ENCODE measurements around the gene TBC1D2B.

The TBC1D2B gene

DNA sequence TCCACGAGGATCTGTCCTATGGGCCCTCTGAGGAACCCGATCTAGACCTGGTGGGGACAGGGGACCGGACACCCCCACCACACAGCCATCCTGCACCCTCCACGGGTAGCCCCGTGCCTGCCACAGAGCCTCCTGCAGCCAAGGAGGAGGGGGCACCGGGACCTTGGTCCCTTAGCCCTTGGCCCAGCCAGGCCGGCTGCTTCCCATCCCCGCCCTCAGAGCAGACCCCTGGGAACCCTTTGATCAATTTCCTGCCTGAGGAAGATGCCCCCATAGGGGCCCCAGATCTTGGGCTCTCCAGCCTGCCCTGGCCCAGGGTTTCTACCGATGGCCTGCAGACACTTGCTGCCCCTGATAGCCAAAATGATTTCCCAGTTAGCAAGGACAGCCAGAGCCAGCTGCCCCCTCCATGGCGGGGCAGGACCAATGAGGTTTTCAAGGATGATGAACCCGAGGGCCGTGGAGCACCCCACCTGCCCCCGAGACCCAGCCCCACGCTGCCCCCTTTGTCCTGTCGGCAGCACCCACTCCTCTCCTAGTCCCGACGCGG, 91.5 kb downstream of the TBC1D2B start:
- Histone ChIP-seq H4K8ac (ENCODE audit: low read depth, low read length) (no peak overlapping the region), H3K23ac (ENCODE audit: low read length) (no peak overlapping the region), H2BK5ac (ENCODE audit: low read length) (no peak overlapping the region), H3K27ac (ENCODE audit: low read depth, low read length) (no peak overlapping the region), H3K4me2 (ENCODE audit: low read length) (no peak overlapping the region), H3K56ac (ENCODE audit: low read length) (no peak overlapping the region), H3K4me1 (ENCODE audit: control insufficient read depth, low read depth, low read length) (no peaks in the 10 kb centered on the region), H2BK15ac (replicated peaks; ENCODE audit: low read depth) (no peak overlapping the region), H3K27me3 (ENCODE audit: insufficient read depth, low read length, poor library complexity) (no peaks in the 10 kb centered on the region), H3K4me3 (ENCODE audit: low read length) (no peak overlapping the region), H2BK120ac (ENCODE audit: low read depth, low read length) (no peak overlapping the region), H4K5ac (ENCODE audit: low read length) (no peak overlapping the region), H3K4ac (ENCODE audit: low read depth, low read length) (no peak overlapping the region), H3K36me3 (ENCODE audit: control insufficient read depth, insufficient read depth, low read length) (no peaks in the 10 kb centered on the region), H3K79me1 (ENCODE audit: low read length) (no peaks in the 10 kb centered on the region), H2AK5ac (ENCODE audit: low read length) (no peak overlapping the region), H3K79me2 (ENCODE audit: control insufficient read depth, insufficient read depth, low read length) (no peaks in the 10 kb centered on the region), H3K18ac (ENCODE audit: low read length) (no peak overlapping the region), H3K9ac (ENCODE audit: low read length) (no peak overlapping the region)
- no peak for DNase-seq
- WGBS (ENCODE audit: extremely low coverage, insufficient coverage, low lambda C conversion rate), result no CpG with 5 or more reads among the region's 18 CpGs

DNA sequence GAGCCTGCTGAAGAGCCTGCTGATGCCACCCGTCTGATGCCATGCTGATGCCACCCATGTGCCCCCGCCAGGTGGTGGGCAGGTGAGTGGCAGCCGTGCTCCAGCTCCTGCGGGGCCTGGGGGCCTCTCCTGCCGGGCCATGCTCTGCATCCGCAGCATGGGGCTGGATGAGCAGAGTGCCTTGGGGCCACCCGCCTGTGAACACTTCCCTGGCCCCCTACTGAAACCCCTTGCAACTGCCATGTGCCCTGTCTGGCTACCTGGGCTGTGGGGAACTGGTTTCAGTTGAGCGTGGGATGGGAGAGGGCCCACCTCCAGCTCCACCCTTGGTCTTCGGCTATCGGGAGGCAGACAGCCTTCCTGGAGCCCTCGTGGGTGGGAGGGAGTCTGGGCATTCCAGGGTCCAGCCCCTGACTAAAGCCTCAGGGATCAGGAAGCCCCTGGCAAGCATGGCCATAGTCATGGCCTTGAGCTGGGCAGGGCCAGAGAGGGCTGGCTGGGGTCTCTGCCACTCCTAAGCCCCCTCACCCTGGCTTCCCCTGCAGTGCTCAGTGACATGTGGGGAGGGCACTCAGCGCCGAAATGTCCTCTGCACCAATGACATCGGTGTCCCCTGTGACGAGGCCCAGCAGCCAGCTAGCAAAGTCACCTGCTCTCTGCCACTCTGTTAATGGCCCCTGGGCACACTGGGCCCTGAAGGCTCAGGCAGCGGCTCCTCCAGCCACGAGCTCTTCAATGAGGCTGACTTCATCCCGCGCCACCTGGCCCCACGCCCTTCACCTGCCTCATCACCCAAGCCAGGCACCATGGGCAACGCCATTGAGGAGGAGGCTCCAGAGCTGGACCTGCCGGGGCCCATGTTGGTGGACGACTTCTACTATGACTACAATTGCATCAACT, 92.2 kb downstream of the TBC1D2B start:
- no peak for DNase-seq
- Histone ChIP-seq H3K79me2 (ENCODE audit: control insufficient read depth, insufficient read depth, low read length) (no peaks in the 10 kb centered on the region), H2BK120ac (ENCODE audit: low read depth, low read length) (no peak overlapping the region), H3K4me1 (ENCODE audit: control insufficient read depth, low read depth, low read length) (no peaks in the 10 kb centered on the region), H3K23ac (ENCODE audit: low read length) (no peak overlapping the region), H2AK5ac (ENCODE audit: low read length) (no peak overlapping the region), H3K56ac (ENCODE audit: low read length) (no peak overlapping the region), H4K5ac (ENCODE audit: low read length) (no peak overlapping the region), H3K79me1 (ENCODE audit: low read length) (no peaks in the 10 kb centered on the region), H3K36me3 (ENCODE audit: control insufficient read depth, insufficient read depth, low read length) (no peaks in the 10 kb centered on the region), H2BK15ac (replicated peaks; ENCODE audit: low read depth) (no peak overlapping the region), H3K18ac (ENCODE audit: low read length) (no peak overlapping the region), H2BK5ac (ENCODE audit: low read length) (no peak overlapping the region), H3K4ac (ENCODE audit: low read depth, low read length) (no peak overlapping the region), H3K27ac (ENCODE audit: low read depth, low read length) (no peak overlapping the region), H3K4me3 (ENCODE audit: low read length) (no peak overlapping the region), H3K27me3 (ENCODE audit: insufficient read depth, low read length, poor library complexity) (no peaks in the 10 kb centered on the region), H3K9ac (ENCODE audit: low read length) (no peak overlapping the region), H3K4me2 (ENCODE audit: low read length) (no peak overlapping the region), H4K8ac (ENCODE audit: low read depth, low read length) (no peak overlapping the region)
- WGBS (ENCODE audit: extremely low coverage, insufficient coverage, low lambda C conversion rate), result no CpG with 5 or more reads among the region's 23 CpGs

DNA sequence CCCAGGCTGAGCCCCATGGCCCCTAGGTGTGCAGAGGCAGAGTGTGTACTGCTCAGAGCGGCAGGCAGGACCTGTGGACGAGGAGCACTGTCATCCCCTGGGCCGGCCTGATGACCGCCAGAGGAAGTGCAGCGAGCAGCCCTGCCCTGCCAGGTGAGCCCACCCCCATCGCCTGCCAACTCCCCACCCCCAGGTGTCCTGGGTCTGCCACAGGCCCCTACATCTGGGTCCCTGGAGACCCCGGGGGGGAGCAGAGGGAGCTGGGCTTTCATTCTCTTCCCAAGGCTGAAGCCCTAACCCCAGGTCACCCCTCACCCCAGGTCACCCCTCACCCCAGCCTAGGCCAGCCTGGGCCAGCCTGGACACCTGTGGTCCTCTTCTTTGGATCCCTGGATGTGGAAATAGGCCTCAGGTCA, 93.1 kb downstream of the TBC1D2B start:
- Histone ChIP-seq H3K27ac (ENCODE audit: low read depth, low read length) (no peak overlapping the region), H3K79me2 (ENCODE audit: control insufficient read depth, insufficient read depth, low read length) (no peaks in the 10 kb centered on the region), H3K4me1 (ENCODE audit: control insufficient read depth, low read depth, low read length) (no peaks in the 10 kb centered on the region), H4K8ac (ENCODE audit: low read depth, low read length) (no peak overlapping the region), H3K4me3 (ENCODE audit: low read length) (no peak overlapping the region), H3K56ac (ENCODE audit: low read length) (no peak overlapping the region), H3K18ac (ENCODE audit: low read length) (no peak overlapping the region), H2AK5ac (ENCODE audit: low read length) (no peak overlapping the region), H2BK15ac (replicated peaks; ENCODE audit: low read depth) (no peak overlapping the region), H3K4ac (ENCODE audit: low read depth, low read length) (no peak overlapping the region), H2BK120ac (ENCODE audit: low read depth, low read length) (no peak overlapping the region), H4K5ac (ENCODE audit: low read length) (no peak overlapping the region), H3K36me3 (ENCODE audit: control insufficient read depth, insufficient read depth, low read length) (no peaks in the 10 kb centered on the region), H2BK5ac (ENCODE audit: low read length) (no peak overlapping the region), H3K9ac (ENCODE audit: low read length) (no peak overlapping the region), H3K79me1 (ENCODE audit: low read length) (no peaks in the 10 kb centered on the region), H3K27me3 (ENCODE audit: insufficient read depth, low read length, poor library complexity) (no peaks in the 10 kb centered on the region), H3K4me2 (ENCODE audit: low read length) (no peak overlapping the region), H3K23ac (ENCODE audit: low read length) (no peak overlapping the region)
- DNase-seq, result no peak
- no CpG with 5 or more reads among the region's 7 CpGs for WGBS (ENCODE audit: extremely low coverage, insufficient coverage, low lambda C conversion rate)

DNA sequence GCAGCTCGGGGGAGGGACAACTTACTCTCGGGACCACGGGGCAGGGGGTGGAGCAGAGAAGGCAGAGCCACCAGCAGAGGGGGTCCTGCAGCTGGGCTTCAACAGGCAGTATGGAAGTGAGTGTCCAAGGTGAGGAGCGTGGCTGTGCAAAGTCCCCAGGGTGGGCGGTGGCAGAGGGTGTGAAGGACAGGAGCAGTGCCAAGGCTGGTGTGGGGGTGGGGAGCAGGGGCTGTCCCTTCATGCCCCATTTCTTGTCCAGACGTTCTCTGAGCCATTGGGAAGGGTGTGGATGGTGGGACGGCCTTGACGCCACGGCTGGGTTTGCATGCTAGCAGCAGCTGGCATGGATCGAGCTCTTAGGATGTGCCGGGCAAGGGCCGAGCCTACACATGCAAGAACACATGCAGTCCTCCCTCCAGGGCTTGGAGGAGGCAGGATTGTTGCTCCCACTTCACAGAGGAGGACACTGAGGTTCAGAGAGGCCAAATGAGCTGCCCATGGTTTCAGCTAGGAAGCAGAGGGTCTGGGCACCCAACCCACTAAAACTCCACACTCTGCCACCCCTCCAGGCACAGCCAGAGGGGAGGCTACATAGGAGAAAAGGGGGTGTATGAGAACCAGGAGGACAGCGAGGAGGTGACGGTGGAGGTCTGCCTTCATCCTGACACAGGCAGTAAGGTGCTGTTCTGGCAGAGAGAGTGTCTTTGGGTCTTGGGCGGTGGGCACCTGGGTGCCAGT, 93.6 kb downstream of the TBC1D2B start:
- H2BK120ac ChIP-seq (ENCODE audit: low read depth, low read length), result no peak overlapping the region
- H4K8ac ChIP-seq (ENCODE audit: low read depth, low read length), result no peak overlapping the region
- WGBS (ENCODE audit: extremely low coverage, insufficient coverage, low lambda C conversion rate), result no CpG with 5 or more reads among the region's 15 CpGs
- no peak overlapping the region for H2AK5ac ChIP-seq (ENCODE audit: low read length)
- no peak overlapping the region for H3K4ac ChIP-seq (ENCODE audit: low read depth, low read length)
- no peak overlapping the region for H4K5ac ChIP-seq (ENCODE audit: low read length)
- no peaks in the 10 kb centered on the region for H3K79me1 ChIP-seq (ENCODE audit: low read length)
- H2BK5ac ChIP-seq (ENCODE audit: low read length), result no peak overlapping the region
- no peaks in the 10 kb centered on the region for H3K36me3 ChIP-seq (ENCODE audit: control insufficient read depth, insufficient read depth, low read length)
- H3K27ac ChIP-seq (ENCODE audit: low read depth, low read length), result no peak overlapping the region
- no peaks in the 10 kb centered on the region for H3K27me3 ChIP-seq (ENCODE audit: insufficient read depth, low read length, poor library complexity)
- H3K23ac ChIP-seq (ENCODE audit: low read length), result no peak overlapping the region
- H3K18ac ChIP-seq (ENCODE audit: low read length), result no peak overlapping the region
- no peaks in the 10 kb centered on the region for H3K79me2 ChIP-seq (ENCODE audit: control insufficient read depth, insufficient read depth, low read length)
- no peaks in the 10 kb centered on the region for H3K4me1 ChIP-seq (ENCODE audit: control insufficient read depth, low read depth, low read length)
- no peak overlapping the region for H3K4me3 ChIP-seq (ENCODE audit: low read length)
- no peak for DNase-seq
- H2BK15ac ChIP-seq (replicated peaks; ENCODE audit: low read depth), result no peak overlapping the region
- H3K9ac ChIP-seq (ENCODE audit: low read length), result no peak overlapping the region
- no peak overlapping the region for H3K56ac ChIP-seq (ENCODE audit: low read length)
- no peak overlapping the region for H3K4me2 ChIP-seq (ENCODE audit: low read length)

DNA sequence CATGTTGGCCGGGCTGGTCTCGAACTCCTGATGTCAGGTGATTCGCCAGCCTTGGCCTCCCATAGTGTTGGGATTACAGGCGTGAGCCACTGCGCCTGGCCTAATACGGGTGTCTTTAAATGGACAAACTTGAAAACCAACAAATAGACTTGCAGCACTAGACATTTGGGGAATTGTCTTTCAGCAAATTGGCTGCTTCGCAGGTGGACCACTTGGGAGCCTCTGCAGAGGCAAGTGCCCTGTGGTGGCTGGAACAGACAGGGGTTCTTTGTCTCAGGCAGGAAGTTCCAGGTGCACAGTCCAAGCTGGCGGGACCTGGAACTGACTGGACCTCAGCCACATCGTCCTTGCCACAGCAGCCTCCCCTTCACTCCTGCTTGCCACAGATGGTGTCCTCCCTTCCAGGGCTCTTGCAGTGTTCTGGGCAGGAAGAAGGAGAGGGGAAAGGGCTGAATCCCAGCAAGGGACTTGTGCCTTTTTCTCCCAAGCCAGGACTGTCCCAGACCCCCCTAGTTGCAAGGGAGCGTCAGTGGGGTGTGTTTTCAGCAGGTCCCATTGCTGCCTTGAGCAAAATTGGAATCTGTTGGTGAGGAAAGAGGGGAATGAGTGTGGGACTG, 94.3 kb downstream of the TBC1D2B start:
- WGBS (ENCODE audit: extremely low coverage, insufficient coverage, low lambda C conversion rate), result no CpG with 5 or more reads among the region's 10 CpGs
- H3K4me1 ChIP-seq (ENCODE audit: control insufficient read depth, low read depth, low read length), result no peaks in the 10 kb centered on the region
- no peak overlapping the region for H2BK120ac ChIP-seq (ENCODE audit: low read depth, low read length)

More for the DNA sequence above, 94.3 kb downstream of the TBC1D2B start:
- H4K8ac ChIP-seq (ENCODE audit: low read depth, low read length), result no peak overlapping the region
- no peak overlapping the region for H3K9ac ChIP-seq (ENCODE audit: low read length)
- no peak overlapping the region for H3K18ac ChIP-seq (ENCODE audit: low read length)
- H3K79me1 ChIP-seq (ENCODE audit: low read length), result no peaks in the 10 kb centered on the region
- H2BK15ac ChIP-seq (replicated peaks; ENCODE audit: low read depth), result no peak overlapping the region
- no peak overlapping the region for H4K5ac ChIP-seq (ENCODE audit: low read length)
- H3K27me3 ChIP-seq (ENCODE audit: insufficient read depth, low read length, poor library complexity), result no peaks in the 10 kb centered on the region
- H3K36me3 ChIP-seq (ENCODE audit: control insufficient read depth, insufficient read depth, low read length), result no peaks in the 10 kb centered on the region
- DNase-seq, result peak; percentile 24
- H3K4me3 ChIP-seq (ENCODE audit: low read length), result no peak overlapping the region
- H3K56ac ChIP-seq (ENCODE audit: low read length), result no peak overlapping the region
- no peak overlapping the region for H3K4ac ChIP-seq (ENCODE audit: low read depth, low read length)
- no peaks in the 10 kb centered on the region for H3K79me2 ChIP-seq (ENCODE audit: control insufficient read depth, insufficient read depth, low read length)
- H2BK5ac ChIP-seq (ENCODE audit: low read length), result no peak overlapping the region
- H3K27ac ChIP-seq (ENCODE audit: low read depth, low read length), result no peak overlapping the region
- no peak overlapping the region for H3K4me2 ChIP-seq (ENCODE audit: low read length)
- no peak overlapping the region for H2AK5ac ChIP-seq (ENCODE audit: low read length)
- H3K23ac ChIP-seq (ENCODE audit: low read length), result no peak overlapping the region
